LoVo (cell line): ENCODE data around the gene GPR162.
A peak's percentile ranks its signal among the peaks of the same experiment; 100 is the strongest.

Experiments used
- DNase-seq: peaks from one replicate; pipeline ENCODE4 v3.0.0-alpha.2; 2016; ENCODE audit warnings: low spot score

The GPR162 gene

GRCh38 chr12:6821591-6822425 lies at the start of gene GPR162:
TSS of gene GPR162 (plus strand) at chr12:6821821. CDS start at chr12:6823899, 2,078 bp downstream.
- DNase-seq = no peak

GRCh38 chr12:6772331-6772695 lies 49.3 kb upstream of the GPR162 start, which contains the start of gene LAG3:
TSS of gene LAG3 (plus strand) at chr12:6772520. CDS start at chr12:6772853, 333 bp downstream.
- no peak for DNase-seq

- no peak for DNase-seq
Observed at GRCh38 chr12:6772726-6773589, 48.7 kb upstream of the GPR162 start.

- DNase-seq = no peak
Observed at GRCh38 chr12:6773590-6774351, 47.9 kb upstream of the GPR162 start.

- DNase-seq = no peak
Observed at GRCh38 chr12:6774499-6775062, 47.0 kb upstream of the GPR162 start.

GRCh38 chr12:6775185-6776174 lies 46.1 kb upstream of the GPR162 start:
- no peak for DNase-seq

GRCh38 chr12:6777386-6777785 lies 44.2 kb upstream of the GPR162 start:
- no peak for DNase-seq

- no peak for DNase-seq
Observed at GRCh38 chr12:6778217-6778573, 43.4 kb upstream of the GPR162 start.

- DNase-seq = peak; percentile 96
Observed at GRCh38 chr12:6778574-6779550, 42.8 kb upstream of the GPR162 start.

GRCh38 chr12:6779708-6780432 lies 41.8 kb upstream of the GPR162 start:
- DNase-seq = no peak

- DNase-seq = no peak
Observed at GRCh38 chr12:6780573-6780972, 41.0 kb upstream of the GPR162 start.

- no peak for DNase-seq
Observed at GRCh38 chr12:6782119-6782518, 39.5 kb upstream of the GPR162 start.

GRCh38 chr12:6782850-6783566 lies 38.6 kb upstream of the GPR162 start:
- no peak for DNase-seq

GRCh38 chr12:6783828-6784227 lies 37.8 kb upstream of the GPR162 start:
- no peak for DNase-seq

GRCh38 chr12:6784296-6784695 lies 37.3 kb upstream of the GPR162 start:
- no peak for DNase-seq

GRCh38 chr12:6784761-6785160 lies 36.9 kb upstream of the GPR162 start:
- DNase-seq = no peak

GRCh38 chr12:6786416-6787094 lies 35.1 kb upstream of the GPR162 start:
- DNase-seq = no peak

- DNase-seq = no peak
Observed at GRCh38 chr12:6787309-6787708, 34.3 kb upstream of the GPR162 start.
